C1 segment of cervical spinal cord (tissue), 14 donors: ENCODE data around the gene ANKS1A.
"Not testable (repeated sequence)": the region's sequence is repeated elsewhere in the genome, so short reads cannot be mapped to it uniquely, and the experiment has no call there.

Experiments used
- DNase-seq, 14 donors: peaks; one replicate each; lab custom pipeline; 2025; lab: John Stamatoyannopoulos, UW

ANKS1A gene

GRCh38 chr6:35106061-35106460 lies 217.0 kb downstream of the ANKS1A start:
- not testable (repeated sequence) for DNase-seq

GRCh38 chr6:35107208-35107607 lies 218.2 kb downstream of the ANKS1A start:
- not testable (repeated sequence) for DNase-seq

- DNase-seq = not testable (repeated sequence)
Measured at GRCh38 chr6:35107761-35108160, 218.7 kb downstream of the ANKS1A start.

GRCh38 chr6:35108309-35108885 lies 219.3 kb downstream of the ANKS1A start:
- DNase-seq = no peak

GRCh38 chr6:35120746-35121145 lies 231.7 kb downstream of the ANKS1A start:
- DNase-seq = no peak

GRCh38 chr6:35124356-35124755 lies 235.3 kb downstream of the ANKS1A start:
- no peak for DNase-seq

DNA sequence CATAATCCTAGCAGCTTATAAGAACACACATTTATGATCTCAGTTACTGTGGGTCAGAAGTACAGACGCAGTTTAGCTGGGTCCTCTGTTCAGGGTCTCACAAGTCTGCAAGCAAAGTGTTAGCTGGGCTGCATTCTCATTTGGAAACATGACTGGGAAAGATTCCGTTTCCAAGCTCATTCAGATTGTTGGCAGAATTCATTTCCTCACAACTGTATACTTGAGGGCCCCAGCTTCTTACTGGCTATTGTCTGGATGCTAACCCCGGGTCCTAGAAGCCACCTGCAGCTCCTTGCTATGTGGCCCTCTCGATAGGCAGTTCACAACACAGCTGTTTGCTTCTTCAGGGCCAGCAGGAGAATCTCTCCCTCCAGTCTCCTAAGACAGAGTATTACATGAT lies 239.0 kb downstream of the ANKS1A start:
- no peak for DNase-seq

- peak in 1 of 14 donors; percentile 14 for DNase-seq
Measured at GRCh38 chr6:35128496-35128895, 239.4 kb downstream of the ANKS1A start.

DNA sequence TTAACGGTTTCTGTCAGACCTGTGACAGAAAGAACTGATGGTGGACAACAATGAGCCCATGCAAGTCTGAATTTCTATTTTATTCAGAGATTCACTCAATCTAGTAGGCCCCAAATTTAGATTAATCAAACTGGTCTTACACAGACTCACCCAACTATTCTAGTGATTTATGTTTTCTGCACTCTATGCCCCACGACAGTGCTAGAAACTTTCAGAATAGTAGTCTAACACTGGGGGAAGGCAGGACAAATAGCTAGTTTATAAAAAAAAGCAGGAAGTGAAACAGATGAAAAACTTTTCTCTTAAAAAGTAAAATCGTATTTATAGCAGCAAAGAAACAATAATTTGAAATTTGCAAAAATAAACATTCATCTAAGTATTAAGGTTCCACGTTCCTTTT lies 247.1 kb downstream of the ANKS1A start:
- DNase-seq = no peak

DNA sequence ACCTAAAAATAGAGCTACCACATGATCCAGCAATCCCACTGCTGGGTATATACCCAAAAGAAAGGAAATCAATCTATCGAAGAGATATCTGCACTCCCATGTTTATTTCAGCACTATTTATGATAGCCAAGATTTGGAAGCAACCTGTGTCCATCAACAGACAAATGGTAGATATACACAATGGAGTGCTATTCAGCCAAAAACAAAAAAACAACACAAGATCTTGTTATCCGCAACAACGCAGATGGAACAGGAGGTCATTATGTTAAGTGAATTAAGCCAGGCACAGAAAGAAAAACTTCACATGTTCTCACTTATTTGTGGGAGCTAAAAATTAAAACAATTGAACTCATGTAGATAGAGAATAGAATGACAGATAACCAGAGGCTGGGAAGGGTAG lies 249.1 kb downstream of the ANKS1A start:
- DNase-seq = not testable (repeated sequence)

GRCh38 chr6:35139470-35139869 lies 250.4 kb downstream of the ANKS1A start:
- DNase-seq = no peak

DNA sequence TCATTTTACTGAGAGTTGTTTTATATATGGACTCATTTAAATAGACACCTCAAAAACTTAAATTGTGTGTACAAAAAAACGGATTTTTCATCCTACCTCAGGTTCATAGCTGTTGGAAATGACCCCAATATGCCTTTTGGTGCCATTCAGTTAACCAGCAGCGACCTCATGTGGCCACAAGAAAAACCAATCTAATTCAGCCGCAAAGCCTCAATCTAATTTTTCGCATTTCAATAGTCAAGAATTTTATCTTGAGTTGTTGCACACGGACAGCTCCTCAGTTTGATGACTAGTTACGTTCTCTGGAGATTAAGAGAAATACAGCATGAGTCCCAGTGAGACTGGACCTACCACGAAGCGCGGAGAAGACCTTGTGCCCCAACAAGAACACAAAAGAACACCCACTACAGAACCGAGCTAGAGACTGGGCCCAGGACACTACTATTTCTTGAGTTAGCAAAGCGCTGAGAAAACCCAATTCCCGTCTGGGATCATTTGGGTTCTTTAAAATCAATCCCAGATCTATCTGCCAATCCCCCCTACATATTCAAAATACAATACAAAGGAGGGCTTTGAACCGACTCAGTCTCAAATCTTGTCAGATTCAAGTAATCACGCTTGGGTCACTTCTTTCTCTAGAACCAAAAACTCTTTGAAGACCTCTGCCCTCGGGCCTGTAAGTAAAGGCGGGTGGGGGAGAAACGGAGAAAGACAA lies 251.0 kb downstream of the ANKS1A start:
- DNase-seq = peak in 5 of 14 donors; percentile 7 to 29 (median 26)

DNA sequence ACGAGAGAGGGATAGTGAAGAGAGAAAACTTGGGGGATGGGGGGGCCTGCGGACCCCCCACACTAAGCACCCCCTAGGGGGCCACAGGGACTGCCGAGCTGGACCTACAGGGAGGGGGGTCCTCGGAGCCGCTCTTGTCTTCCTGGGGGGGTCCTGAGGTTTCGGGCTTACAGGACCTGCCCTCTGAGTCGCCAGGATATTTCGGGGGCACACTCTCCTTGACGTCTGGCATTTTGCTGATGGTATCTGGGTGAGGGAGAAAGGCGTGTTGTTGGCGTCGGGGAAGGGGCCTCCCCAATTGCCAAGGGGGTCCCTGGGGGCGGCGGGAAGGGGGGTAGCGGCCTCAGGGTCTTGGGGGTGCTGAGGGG lies 251.6 kb downstream of the ANKS1A start:
- DNase-seq = no peak
